GM21717 (cell line): ENCODE data around the gene GOLGA2.

ENCODE experiments used
- ATAC-seq: cut with Tn5 transposase; IDR thresholded peaks from one replicate; pipeline ENCODE4 v1.9.1; 2021; ENCODE audit warnings: mild to moderate bottlenecking, moderate library complexity; ENCODE audit not compliant: unreplicated experiment

Gene GOLGA2, protein sequence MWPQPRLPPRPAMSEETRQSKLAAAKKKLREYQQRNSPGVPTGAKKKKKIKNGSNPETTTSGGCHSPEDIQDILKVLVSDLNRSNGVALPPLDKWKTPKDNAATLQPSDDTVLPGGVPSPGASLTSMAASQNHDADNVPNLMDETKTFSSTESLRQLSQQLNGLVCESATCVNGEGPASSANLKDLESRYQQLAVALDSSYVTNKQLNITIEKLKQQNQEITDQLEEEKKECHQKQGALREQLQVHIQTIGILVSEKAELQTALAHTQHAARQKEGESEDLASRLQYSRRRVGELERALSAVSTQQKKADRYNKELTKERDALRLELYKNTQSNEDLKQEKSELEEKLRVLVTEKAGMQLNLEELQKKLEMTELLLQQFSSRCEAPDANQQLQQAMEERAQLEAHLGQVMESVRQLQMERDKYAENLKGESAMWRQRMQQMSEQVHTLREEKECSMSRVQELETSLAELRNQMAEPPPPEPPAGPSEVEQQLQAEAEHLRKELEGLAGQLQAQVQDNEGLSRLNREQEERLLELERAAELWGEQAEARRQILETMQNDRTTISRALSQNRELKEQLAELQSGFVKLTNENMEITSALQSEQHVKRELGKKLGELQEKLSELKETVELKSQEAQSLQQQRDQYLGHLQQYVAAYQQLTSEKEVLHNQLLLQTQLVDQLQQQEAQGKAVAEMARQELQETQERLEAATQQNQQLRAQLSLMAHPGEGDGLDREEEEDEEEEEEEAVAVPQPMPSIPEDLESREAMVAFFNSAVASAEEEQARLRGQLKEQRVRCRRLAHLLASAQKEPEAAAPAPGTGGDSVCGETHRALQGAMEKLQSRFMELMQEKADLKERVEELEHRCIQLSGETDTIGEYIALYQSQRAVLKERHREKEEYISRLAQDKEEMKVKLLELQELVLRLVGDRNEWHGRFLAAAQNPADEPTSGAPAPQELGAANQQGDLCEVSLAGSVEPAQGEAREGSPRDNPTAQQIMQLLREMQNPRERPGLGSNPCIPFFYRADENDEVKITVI

DNA sequence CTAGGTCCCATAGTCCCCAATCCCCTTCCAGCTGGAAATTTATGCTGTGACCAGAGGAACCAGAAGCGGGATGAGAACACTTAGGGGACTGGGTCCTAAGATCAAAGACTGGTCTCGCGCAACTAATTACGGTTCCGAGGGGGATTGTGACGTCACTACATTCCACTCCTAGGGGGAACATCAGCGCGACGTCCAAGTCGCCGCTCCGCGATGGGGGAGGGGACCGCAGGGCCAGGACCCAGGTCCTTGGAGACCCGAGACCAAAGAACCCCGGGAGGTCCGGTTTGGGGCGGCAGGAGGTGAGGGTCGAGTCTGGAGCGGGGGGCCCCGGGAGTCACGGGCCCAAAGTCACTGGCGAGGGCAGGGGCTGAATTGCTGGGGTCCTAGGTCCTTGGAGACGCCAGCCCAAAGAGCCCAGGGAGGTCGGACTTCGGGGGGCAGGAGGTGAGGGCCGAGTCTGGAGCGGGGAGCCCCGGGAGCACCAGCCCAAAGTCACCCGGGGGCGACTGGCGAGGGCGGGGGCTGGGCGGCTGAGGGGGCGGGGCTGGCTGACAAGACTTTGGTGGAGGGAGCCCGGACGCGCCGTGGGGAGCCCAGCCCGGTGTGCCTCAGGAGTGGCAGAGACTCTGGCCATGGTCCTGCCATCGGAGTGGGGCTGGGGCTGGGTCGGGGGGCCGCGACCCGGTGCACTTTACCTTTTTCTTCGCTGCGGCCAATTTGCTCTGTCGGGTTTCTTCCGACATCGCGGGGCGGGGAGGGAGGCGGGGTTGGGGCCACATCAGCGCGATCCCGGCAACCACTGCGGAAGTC is at the start of gene GOLGA2:
GOLGA2 (minus strand) TSS at position 810 of the 810 bp plus-strand sequence; CDS start at position 779, 31 bp downstream.
- peak; percentile 44 for ATAC-seq

DNA sequence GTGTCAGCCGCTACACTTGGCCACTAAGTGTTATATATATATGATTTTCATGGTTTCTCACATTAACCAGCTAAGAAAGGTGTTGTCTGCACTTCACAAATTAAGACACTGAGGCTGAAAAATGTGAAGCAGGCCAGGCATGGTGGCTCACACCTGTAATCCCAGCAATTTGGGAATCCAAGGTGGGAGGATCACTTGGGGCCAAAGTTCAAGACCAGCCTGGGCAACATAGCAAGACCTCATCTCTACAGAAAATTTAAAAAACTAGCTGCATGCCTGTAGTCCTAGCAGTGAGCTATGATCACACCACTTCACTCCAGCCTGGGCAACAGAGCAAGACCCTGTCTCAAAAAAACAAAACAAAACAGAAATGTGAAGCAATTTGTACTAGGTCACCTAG is 48.6 kb upstream of the GOLGA2 start:
- no peak for ATAC-seq

DNA sequence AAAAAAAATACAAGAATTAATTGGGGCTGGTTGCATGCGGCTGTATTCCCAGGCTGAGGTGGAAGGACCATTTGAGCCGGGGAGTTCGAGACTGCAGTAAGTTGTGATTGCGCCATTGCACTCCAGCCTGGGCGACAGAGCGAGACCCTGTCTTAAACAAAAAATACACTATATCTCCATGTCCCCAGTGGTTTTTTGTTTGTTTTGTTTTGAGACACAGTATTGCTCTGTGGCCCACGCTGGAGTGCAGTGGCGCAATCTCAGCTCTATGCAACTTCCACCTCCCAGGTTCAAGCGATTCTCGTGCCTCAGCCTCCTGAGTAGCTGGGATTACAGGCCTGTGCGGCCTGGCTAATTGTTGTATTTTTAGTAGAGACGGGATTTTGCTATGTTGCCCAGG is 48.0 kb upstream of the GOLGA2 start:
- no peak for ATAC-seq

DNA sequence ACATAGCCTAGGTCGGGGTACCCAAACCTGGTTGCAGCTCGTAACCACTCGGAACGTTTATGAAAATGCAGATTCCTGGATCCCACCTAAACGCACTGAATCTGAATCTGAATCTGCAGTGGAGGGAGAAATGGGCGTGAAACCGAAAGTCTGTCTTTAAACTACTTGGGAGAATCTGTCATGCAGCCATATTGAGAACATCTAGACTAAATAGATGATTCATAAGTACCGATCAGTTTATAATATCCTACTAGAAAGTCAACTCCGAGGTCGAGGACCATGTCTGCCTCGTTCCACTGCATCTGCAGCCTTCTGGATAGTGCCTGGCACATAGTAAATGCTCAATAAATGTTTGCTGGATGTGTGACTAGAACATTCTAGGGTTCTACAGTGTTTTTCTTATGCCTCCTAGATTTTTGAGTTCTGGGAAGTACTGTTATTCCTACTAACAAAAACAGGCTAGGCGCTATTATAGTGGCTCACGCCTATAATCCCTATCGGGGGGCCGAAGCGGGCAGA is 47.5 kb upstream of the GOLGA2 start:
- no peak for ATAC-seq

DNA sequence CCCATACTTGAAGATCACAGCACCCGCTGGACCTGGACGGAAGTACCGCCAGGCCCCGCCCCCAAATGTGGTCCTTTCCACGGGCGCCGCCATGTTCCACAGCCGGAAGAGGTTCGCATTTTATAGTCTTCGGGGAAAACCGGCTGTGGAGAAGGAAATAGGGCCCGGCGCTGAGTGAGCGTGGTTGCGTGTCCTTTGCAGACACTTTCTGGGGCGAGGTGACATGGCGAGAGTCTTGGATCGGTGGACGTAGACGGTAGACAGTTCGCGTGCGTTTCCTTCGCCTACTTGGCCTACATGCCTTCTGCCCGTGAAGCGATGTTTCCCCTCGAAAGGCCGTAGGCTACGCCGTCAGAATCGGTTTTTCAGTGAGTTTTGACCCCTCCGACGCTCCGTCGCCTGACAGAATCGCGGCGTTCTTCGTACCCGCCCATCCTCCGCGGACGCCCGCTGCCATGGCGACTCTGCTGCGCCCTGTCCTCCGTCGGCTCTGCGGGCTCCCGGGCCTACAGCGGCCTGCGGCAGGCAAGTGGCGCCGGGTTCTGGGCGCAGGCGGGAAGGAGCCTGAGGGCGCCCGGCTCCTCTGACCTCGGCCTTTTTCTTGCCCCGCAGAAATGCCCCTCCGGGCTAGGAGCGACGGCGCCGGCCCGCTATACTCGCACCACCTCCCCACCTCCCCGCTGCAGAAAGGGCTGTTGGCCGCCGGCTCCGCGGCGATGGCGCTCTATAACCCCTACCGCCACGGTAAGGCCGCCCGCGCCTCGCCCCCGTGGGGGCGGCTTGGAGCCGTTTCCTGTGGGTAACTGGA is 46.8 kb upstream of the GOLGA2 start, which contains the start of the genes COQ4 and TRUB2:
COQ4 (plus strand) TSS at position 436 of the 808 bp plus-strand sequence; CDS start at position 456, 20 bp downstream.
TRUB2 (minus strand) TSS at position 44 of the 808 bp plus-strand sequence; CDS start at position 5, 39 bp downstream.
- peak; percentile 64 for ATAC-seq

DNA sequence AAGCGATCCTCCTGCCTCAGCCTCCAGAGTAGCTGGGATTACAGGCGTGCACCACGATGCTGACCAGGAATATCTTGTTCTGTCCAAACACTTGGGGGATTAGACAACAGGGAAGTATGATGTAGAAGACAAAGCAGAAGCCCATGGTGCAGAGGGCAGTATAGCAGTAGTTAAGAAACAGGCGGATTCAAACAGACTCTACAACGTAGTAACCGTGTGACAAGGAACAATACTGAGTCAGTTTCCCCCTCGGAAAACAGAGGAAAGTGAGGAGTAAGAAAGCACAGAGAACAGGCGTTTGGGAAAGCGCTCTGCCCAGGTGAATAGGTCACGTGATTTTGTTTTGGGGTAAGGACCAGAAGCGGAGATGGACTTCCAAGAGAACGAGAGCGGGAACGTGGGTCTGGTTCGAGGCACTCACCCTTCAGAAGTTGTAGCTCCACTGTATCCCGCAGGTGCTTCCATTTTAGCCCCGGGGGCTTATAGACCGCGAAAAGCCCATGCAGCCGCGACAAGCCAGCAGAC is 46.1 kb upstream of the GOLGA2 start:
- ATAC-seq = peak; percentile 13

DNA sequence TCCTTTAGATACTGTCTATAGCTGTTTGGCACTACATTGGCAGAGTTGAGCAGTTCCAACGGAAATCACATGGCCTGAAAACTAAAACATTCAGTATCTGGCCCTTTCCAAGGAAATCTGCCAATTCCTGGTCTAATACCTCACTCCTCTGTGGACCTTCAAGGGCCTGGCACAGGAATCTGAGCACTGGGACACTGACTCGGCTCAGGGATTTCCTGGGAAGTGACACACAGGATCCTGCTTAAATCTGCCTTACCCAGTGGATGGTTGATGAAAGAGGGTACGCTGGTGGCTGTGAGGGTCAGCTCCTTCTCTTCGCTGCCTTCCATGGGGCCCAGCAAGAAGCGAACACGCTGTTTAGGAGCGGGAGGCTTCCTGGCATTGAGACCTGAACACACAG is 45.5 kb upstream of the GOLGA2 start:
- no peak for ATAC-seq

DNA sequence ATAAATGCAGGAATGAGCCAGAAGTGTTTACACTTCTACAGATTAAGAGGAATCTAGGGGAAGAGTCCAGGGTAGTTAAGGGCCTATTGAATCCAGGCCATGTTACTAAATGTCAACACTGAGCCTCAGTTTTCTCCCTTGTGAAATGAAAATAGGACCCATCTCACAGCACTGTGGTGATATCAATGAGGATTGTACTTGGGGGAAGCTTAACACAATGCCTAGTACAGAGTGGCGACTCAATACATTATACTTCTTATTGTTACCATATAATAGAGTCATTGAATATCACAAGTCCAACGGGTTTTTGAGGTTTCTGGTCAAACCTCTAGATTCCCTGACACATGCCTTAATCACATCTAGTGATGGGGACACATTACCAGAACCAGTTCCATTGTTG is 41.8 kb upstream of the GOLGA2 start:
- no peak for ATAC-seq

DNA sequence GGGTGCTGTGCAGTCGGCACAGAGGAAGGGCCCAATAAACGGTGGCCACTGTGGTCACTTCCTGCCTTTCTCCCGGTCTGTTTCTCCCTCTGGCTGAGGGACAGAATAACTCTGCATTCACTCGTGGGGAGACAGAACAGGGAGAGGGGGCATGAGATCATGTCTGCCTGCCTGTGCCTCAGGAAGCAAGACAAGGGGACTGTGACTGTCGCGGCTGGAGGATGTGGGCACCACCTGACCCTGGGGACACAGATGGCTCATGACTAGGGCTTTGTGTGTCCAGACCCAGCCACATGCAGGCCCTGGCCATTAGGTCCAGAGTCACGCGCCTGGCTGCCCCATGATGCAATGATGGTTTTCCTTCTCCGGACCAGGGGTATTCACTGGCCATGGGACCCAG is 40.6 kb upstream of the GOLGA2 start:
- no peak for ATAC-seq

DNA sequence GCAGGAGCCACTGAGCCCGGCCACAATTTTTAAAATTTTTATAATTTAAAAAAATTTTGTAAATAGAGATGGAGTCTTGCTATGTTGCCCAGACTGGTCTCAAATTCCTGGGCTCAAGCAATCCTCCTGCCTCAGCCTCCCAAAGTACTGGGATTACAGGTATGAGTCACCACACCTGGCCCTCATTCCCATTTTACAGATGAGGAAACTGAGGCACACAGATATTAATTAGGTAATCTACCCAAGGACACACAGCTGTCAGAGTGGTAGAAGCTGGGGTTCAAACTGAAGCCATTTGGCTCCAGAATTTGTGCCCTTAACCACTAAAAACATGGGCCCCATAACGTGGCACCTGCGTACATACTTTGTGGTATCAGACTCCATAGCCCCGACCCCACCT is 38.9 kb upstream of the GOLGA2 start:
- no peak for ATAC-seq

DNA sequence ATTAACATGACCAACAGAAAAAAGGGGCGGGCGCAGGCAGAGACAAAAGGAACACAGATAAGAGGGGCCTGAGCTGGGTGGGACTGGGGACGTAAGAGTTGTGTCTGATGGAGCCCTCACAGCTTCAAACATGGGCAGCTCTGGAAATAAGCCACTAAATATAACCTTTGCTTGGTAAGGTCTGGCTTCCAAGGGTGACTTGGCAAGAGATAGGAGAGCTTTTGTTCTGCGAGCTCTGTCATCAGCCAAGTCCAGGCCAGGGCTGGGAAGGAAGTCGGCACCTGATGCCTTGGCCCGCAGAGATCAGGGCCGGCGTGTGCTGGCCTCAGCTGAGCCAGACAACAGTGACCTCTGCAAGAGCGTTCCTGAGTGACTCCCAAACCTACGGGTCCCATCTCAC is 34.7 kb upstream of the GOLGA2 start:
- ATAC-seq = no peak

DNA sequence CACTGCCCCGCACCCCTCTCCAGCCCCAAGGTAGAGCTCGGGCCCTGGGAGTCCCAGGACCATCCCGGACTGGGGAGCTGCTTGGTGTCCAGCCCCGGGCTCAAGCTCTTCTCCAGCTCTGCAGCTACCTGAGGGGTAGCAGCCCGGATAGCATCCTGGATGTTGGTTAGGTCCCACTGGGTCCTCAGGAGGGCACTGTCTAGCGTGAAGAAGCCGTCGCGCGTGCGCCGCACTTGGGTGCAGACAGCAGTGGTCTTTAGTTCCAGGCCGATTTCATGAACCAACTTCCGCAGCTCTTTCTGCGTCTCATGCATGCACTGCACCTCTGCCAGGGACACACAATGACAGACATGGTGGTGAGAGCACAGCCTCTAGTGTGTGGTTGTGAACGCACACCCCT is 33.7 kb upstream of the GOLGA2 start:
- no peak for ATAC-seq

DNA sequence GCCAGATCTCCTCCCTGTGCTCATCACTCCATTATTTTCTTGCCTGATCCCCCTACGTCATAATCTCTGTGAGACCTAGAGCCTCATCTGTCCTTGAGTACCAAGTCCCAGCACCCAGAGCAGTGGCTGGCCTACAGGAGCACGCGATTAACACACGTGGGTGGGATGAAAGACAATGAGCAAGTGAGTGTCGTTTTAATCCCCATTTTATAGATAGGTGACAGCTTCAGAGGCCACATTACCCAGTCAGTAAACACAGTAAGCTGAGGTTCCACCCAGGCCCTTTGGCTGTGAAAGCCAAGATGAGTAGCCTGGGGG is 29.1 kb upstream of the GOLGA2 start:
- ATAC-seq = no peak

DNA sequence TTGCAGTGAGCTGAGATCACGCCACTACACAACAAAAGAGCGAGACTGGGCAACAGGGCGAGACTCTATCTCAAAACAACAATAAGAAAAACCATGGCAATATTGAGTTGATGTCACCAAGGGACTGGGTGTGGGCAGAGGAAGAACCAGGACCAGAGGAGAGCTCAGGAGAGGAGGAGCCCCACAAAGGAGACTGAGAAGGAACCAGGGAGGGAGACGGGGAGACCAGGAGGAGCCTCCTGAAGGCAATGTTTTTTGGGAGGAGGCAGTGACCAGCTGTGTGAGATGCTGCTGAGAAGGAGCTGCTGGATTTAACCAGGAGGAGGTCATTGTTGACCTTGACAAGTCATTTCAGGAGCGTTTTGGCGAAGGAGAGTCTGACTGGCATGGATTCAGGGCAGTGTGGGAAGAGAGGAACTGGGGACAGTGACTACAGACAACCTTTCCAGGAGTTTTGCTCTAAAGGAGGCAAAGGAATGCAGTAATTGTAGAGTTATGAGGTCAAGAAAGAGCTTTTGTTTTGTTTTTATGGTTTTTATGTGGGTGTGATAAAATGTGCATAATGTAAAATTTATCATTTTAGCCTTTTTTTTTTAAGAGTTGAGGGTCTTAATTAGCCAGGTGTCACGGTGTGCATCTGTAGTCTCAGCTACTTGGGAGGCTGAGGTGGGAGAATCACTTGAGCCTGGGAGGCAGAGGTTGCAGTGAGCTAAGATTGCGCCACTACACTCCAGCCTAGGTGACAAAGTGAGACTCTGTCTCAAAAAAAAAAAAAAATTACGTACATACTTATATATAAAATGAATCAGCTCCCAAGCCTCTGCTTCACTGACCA is 28.5 kb upstream of the GOLGA2 start:
- ATAC-seq = no peak

DNA sequence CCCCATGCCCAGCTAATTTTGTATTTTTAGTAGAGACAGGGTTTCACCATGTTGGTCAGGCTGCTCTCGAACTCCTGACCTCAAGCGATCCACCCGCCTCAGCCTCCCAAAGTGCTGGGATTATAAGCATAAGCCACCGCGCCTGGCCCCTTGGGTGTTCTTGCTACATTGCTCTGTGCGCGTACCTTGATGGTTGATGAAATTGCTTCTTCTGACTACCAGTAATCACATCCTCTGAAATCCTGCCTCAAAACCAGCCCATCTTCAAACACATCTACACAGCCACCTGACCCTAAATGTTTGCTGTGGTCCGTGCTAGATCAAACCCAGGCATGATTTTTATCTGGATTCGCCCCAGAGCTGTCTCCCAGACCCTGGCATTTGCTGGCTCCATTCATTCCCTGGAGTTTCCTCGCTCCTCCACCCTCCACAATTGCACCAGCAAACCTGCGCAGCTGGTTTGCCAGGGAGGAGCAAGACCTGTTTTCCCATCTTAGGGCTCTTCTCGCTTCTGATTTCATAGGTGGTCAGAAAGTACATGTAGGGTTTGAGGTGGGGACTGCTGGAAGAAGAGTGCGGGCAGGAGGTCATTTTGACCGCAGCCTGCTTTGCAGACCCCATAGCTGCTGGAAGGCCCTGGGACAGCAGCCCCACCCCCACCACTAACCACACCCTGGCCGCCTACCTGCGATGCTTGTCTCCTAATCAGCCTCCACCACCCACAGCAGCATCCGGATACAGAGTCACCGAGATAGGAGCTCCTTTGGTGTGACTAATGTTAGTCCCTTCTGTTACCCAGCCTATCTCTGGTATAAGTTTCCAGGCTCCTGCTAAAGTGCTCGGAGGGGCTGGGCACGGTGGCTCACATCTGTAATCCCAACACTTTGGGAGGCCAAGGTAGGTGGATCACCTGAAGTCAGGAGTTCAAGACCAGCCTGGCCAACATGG is 23.0 kb upstream of the GOLGA2 start:
- no peak for ATAC-seq

DNA sequence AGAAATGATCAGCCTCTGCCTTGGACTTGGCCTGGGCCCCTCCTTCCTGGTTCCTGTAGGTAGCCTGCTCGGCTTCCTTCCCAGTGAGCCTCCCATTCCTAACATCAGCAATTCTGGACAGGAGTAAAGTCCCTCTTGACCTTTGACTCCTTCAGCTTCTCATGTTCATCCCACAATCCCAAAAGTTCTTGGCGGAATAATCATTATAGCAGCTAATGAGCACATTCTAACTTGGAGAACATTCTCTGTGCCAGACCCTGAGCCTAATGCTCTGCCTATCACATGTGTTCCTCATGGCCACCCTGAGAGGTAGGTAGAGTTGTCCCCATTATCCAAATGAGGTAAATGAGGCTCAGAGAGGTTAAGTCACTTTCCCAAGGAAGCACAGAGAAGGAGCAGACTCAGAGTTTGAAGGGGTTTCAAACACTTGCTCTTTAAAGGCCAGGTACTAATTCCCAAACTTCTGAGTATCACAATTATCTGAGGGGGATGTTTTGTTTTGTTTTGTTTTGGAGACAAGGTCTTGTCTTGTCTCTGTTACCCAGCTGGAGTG is 21.5 kb upstream of the GOLGA2 start:
- ATAC-seq = no peak
